Fibroblast of pulmonary artery (primary cell): ENCODE measurements around the gene PROSER3.
A peak's percentile ranks its signal among the peaks of the same experiment; 100 is the strongest.

ENCODE experiments used
- DNase-seq: peaks from one replicate; pipeline ENCODE4 v3.0.0-alpha.2; 2010; ENCODE audit warnings: low read depth
- H3K4me3 ChIP-seq: replicated peaks from 2 replicates; pipeline ENCODE4 v1.5.1; 2011; ENCODE audit warnings: low read depth, mild to moderate bottlenecking, control low read depth, low read length, moderate library complexity
- CTCF ChIP-seq: IDR thresholded peaks from 2 replicates; pipeline ENCODE4 v1.5.1; 2011; ENCODE audit warnings: mild to moderate bottlenecking, control low read depth, low read length, inconsistent platforms; ENCODE audit errors: missing control alignments

The PROSER3 gene

GRCh38 chr19:35753634-35754369, 4.2 kb upstream of the PROSER3 start:
- TF ChIP-seq CTCF, result no peak
- H3K4me3 ChIP-seq, result no peak overlapping the region
- no peak for DNase-seq

- H3K4me3 ChIP-seq, result no peak overlapping the region
- no peak for DNase-seq
- TF ChIP-seq CTCF, result no peak
Measured at GRCh38 chr19:35754370-35755130, 3.4 kb upstream of the PROSER3 start.

- peak overlapping the region; percentile 16 for H3K4me3 ChIP-seq
- no peak for DNase-seq
- no peak for TF ChIP-seq CTCF
Measured at GRCh38 chr19:35755131-35755549, 2.8 kb upstream of the PROSER3 start.

- TF ChIP-seq CTCF, result no peak
- peak overlapping the region; percentile 59 for H3K4me3 ChIP-seq
- DNase-seq, result peak; percentile 76
Measured at GRCh38 chr19:35755550-35756376, 2.2 kb upstream of the PROSER3 start.

- peak within 1 kb of the TSS; percentile 59 for H3K4me3 ChIP-seq
- DNase-seq, result peak; percentile 82
- no peak for TF ChIP-seq CTCF
Measured at GRCh38 chr19:35756377-35757230, 1.4 kb upstream of the PROSER3 start, which contains the start of gene HSPB6. Gene HSPB6 (minus strand): TSS chr19:35757029. CDS start chr19:35757008, 21 bp downstream.

- H3K4me3 ChIP-seq, result peak overlapping the region; percentile 59
- peak; percentile 95 for DNase-seq
- no peak for TF ChIP-seq CTCF
Measured at GRCh38 chr19:35757231-35757748, 686 bp upstream of the PROSER3 start.
